Endothelial cell of umbilical vein (primary cell): ENCODE results near the gene UNC5C. TPM values are rescaled to one million over a fixed set of nuclear protein-coding genes. Genes with fewer than 3 reads are reported as not detected.

Source experiments
- BruUV-seq: library from RNA; stranded (reverse); fragments of 400-500 nt; replicated peaks from 2 replicates; lab custom pipeline; 2021; lab: Mats Ljungman, UMichigan
- CTCF ChIA-PET: fragments of 300-600, 350-600 bp; sonication (Branson Sonifier 250); formaldehyde crosslinking; loops from one replicate; lab custom pipeline; 2021; ENCODE audit warnings: antibody characterized with exemption, inconsistent platforms; lab: Charles Lee
- POLR2A ChIA-PET: fragments of 300-600, 350-600 bp; sonication (Branson Sonifier 250); formaldehyde crosslinking; loops from one replicate; lab custom pipeline; 2021; ENCODE audit warnings: antibody characterized with exemption, inconsistent platforms; lab: Charles Lee
- DNase-seq: peaks from one replicate; pipeline ENCODE4 v3.0.0-alpha.2; 2011; ENCODE audit warnings: low read depth, low spot score
- FAIRE-seq: peaks from 2 replicates; lab custom pipeline; 2011; peaks lifted over from hg19 to GRCh38; lab: Jason Lieb, UNC
- H2AFZ ChIP-seq: 2 replicates; pipeline ENCODE4 v1.6.0; 2012; ENCODE audit warnings: low read depth, low read length, control low read depth, inconsistent platforms
- H3K27ac ChIP-seq: 2 replicates; pipeline ENCODE4 v1.5.1; 2011; ENCODE audit warnings: low read depth, mild to moderate bottlenecking, control low read depth, low read length, moderate library complexity; ENCODE audit not compliant: insufficient read depth
- H3K27me3 ChIP-seq, 2 experiments: 2 replicates each; pipeline versions ENCODE4 v1.6.0 to v1.6.1; 2011; ENCODE audit warnings: low read length in 2 of 2, mixed read lengths in 1 of 2; ENCODE audit not compliant: control insufficient read depth in 2 of 2, insufficient read depth in 2 of 2
- H3K36me3 ChIP-seq, 2 experiments: 2 replicates in 1 of 2; 3 replicates in 1 of 2; pipeline ENCODE4 v1.5.1; 2011; ENCODE audit warnings: low read length in 2 of 2, mild to moderate bottlenecking in 1 of 2, moderate library complexity in 1 of 2; ENCODE audit not compliant: control insufficient read depth in 2 of 2, insufficient read depth in 2 of 2; ENCODE audit errors: extremely low read depth in 1 of 2
- H3K4me1 ChIP-seq: 3 replicates; pipeline ENCODE4 v1.5.1; 2011; ENCODE audit warnings: mild to moderate bottlenecking, low read length; ENCODE audit not compliant: control insufficient read depth, insufficient read depth; ENCODE audit errors: extremely low read depth
- H3K4me2 ChIP-seq: 2 replicates; pipeline ENCODE4 v1.6.1; 2011; ENCODE audit warnings: low read length, control low read depth, mixed read lengths; ENCODE audit not compliant: insufficient read depth
- H3K4me3 ChIP-seq, 3 experiments: fragments of 200-600 bp in 1 of 3; sonication (generic), shearing (Covaris generic) in 1 of 3; replicated peaks in 1 of 3; 2 replicates each; pipeline ENCODE4 v1.5.1; 2011 to 2016; ENCODE audit warnings: control low read depth in 3 of 3, low read length in 3 of 3, mild to moderate bottlenecking in 2 of 3, inconsistent platforms in 1 of 3, low read depth in 1 of 3, moderate library complexity in 1 of 3; ENCODE audit not compliant: insufficient read depth in 1 of 3
- H3K79me2 ChIP-seq: 2 replicates; pipeline ENCODE4 v1.6.0; 2012; ENCODE audit warnings: low read length, inconsistent platforms; ENCODE audit not compliant: control insufficient read depth, insufficient read depth
- H3K9ac ChIP-seq: replicated peaks from 2 replicates; pipeline ENCODE3; 2011; ENCODE audit warnings: low read length, control low read depth; ENCODE audit not compliant: insufficient read depth; ENCODE audit errors: extremely low read depth
- H3K9me1 ChIP-seq: replicated peaks from 3 replicates; pipeline ENCODE4 v1.6.0; 2011; ENCODE audit warnings: mild to moderate bottlenecking, low read length; ENCODE audit not compliant: control insufficient read depth, insufficient read depth; ENCODE audit errors: extremely low read depth
- H3K9me3 ChIP-seq: replicated peaks from 2 replicates; pipeline ENCODE4 v1.5.1; 2012; ENCODE audit warnings: low read length, inconsistent platforms; ENCODE audit not compliant: control insufficient read depth, insufficient read depth
- H4K20me1 ChIP-seq: replicated peaks from 2 replicates; pipeline ENCODE3; 2011; ENCODE audit warnings: mild to moderate bottlenecking, low read length; ENCODE audit not compliant: control insufficient read depth, insufficient read depth; ENCODE audit errors: extremely low read depth
- CTCF ChIP-seq, 2 donors: IDR thresholded peaks; 1 replicate in 1 of 2; 2 replicates in 1 of 2; pipeline ENCODE4 v1.5.1; 2011; ENCODE audit warnings: low read length in 2 of 2, mild to moderate bottlenecking in 2 of 2, moderate library complexity in 2 of 2, control low read depth in 1 of 2, inconsistent platforms in 1 of 2, low read depth in 1 of 2; ENCODE audit not compliant: insufficient read depth in 1 of 2; ENCODE audit errors: extremely low read depth in 1 of 2
- EZH2 ChIP-seq: IDR thresholded peaks from 2 replicates; pipeline ENCODE4 v1.6.1; 2012; ENCODE audit warnings: borderline replicate concordance, low read depth, mild to moderate bottlenecking, moderate library complexity, low read length, inconsistent platforms; ENCODE audit not compliant: severe bottlenecking
- FOS ChIP-seq: IDR thresholded peaks from 2 replicates; pipeline ENCODE4 v1.6.1; 2011; ENCODE audit warnings: mild to moderate bottlenecking, low read length, moderate library complexity, borderline replicate concordance; ENCODE audit not compliant: insufficient read depth
- GATA2 ChIP-seq: IDR thresholded peaks from 2 replicates; pipeline ENCODE4 v1.7.0; 2011; ENCODE audit warnings: low read depth, mild to moderate bottlenecking, moderate library complexity, mixed read lengths, low read length; ENCODE audit not compliant: insufficient read length, insufficient read depth
- JUN ChIP-seq: IDR thresholded peaks from 2 replicates; pipeline ENCODE4 v1.6.1; 2011; ENCODE audit warnings: borderline replicate concordance, low read depth; ENCODE audit not compliant: insufficient read length, insufficient read depth
- MAX ChIP-seq: IDR thresholded peaks from 2 replicates; pipeline ENCODE4 v1.6.1; 2011; ENCODE audit not compliant: insufficient read depth, insufficient read length
- MYC ChIP-seq: IDR thresholded peaks from one replicate; pipeline ENCODE4 v1.6.1; 2011; ENCODE audit warnings: mild to moderate bottlenecking, low read depth, low read length
- POLR2A ChIP-seq: IDR thresholded peaks from 2 replicates; pipeline ENCODE4 v1.6.1; 2012; ENCODE audit warnings: low read depth, mild to moderate bottlenecking, control low read depth, low read length
- POLR2AphosphoS5 ChIP-seq: IDR thresholded peaks from 2 replicates; pipeline ENCODE4 v1.6.1; 2012; ENCODE audit warnings: low read depth, mild to moderate bottlenecking, control low read depth, low read length, moderate library complexity; ENCODE audit not compliant: insufficient read depth
- dilution Hi-C: fragments of 300-500 bp; cut with MboI; formaldehyde crosslinking; loops from one replicate; pipeline ENCODE4 v1.15.0; 2019; ENCODE audit warnings: low sequenced_read_pairs; ENCODE audit not compliant: extremely low pct_ligation_motif_present
- intact Hi-C: fragments of 100-400 bp; cut with micrococcal nuclease; formaldehyde crosslinking; loops from one replicate; pipeline ENCODE4 v1.10.0; 2022
- polyA plus RNA-seq, 4 experiments: library from polyadenylated mRNA; depleted of rRNA in 3 of 4; stranded (reverse) in 3 of 4; unstranded in 1 of 4; fragments of >200 nt; gene quantifications; 2 replicates each; pipeline versions ENCODE4 v1.2.1 to v1.2.3, GENCODE V29; 2011 to 2012; ENCODE audit warnings: missing spikeins in 1 of 4
- total RNA-seq: library from RNA; stranded (reverse); gene quantifications from 2 replicates; pipeline ENCODE4 v1.2.3, GENCODE V29; 2021

UNC5C gene
- total and polyA plus RNA-seq, 2 donors (not counting 3 experiments of a cell fraction or from before 2014, with no cell fraction given) = 0.44 to 0.53 TPM

GRCh38 chr4:95319169-95319568, 229.6 kb downstream of the UNC5C start:
- no peaks in the 10 kb centered on the region for H3K9me1 ChIP-seq
- dilution Hi-C loops (no loop called here), intact Hi-C loops (loop anchor here (5.0 kb wide), 1 partner anchor 1457 kb away; no protein-coding TSS in a partner anchor)
- no peak overlapping the region for H2AFZ ChIP-seq
- H3K79me2 ChIP-seq = no peaks in the 10 kb centered on the region
- H3K36me3 ChIP-seq = no peaks in the 10 kb centered on the region
- no peak for FAIRE-seq
- no peak overlapping the region for H3K4me3 ChIP-seq
- H3K27me3 ChIP-seq = no peaks in the 10 kb centered on the region
- DNase-seq = no peak
- no peak overlapping the region for H3K4me2 ChIP-seq
- no peaks in the 10 kb centered on the region for H4K20me1 ChIP-seq
- H3K4me1 ChIP-seq = no peaks in the 10 kb centered on the region
- H3K27ac ChIP-seq = no peak overlapping the region
- POLR2A ChIA-PET = no interaction called here
- TF ChIP-seq CTCF (IDR thresholded peaks at IDR 0.05; ENCODE audit: extremely low read depth in 1 of 2, insufficient read depth in 1 of 2, low read depth in 1 of 2, low read length in 2 of 2) (no peak), POLR2AphosphoS5 (no peak), MAX (no peak), GATA2 (no peak), POLR2A (no peak), FOS (no peak), JUN (no peak), EZH2 (no peak), MYC (no peak)
- H3K9ac ChIP-seq = no peak overlapping the region
- CTCF ChIA-PET = interaction anchor here (1.4 kb wide), 1 partner anchor 16 kb away, joined by 3 read pairs; no protein-coding TSS in a partner anchor
- no peaks in the 10 kb centered on the region for H3K9me3 ChIP-seq
- no TSS peak for BruUV-seq
